Esophagus muscularis mucosa (tissue), 3 donors: ENCODE results near the gene OLIG3.

ENCODE experiments used
- POLR2A ChIP-seq: fragments of 450-650 bp; IDR thresholded peaks from one replicate; pipeline ENCODE4 v1.6.1; 2017; ENCODE audit warnings: antibody characterized with exemption, moderate library complexity, mild to moderate bottlenecking, low read depth
- TF ChIP-seq, protein P1 (sequence below), 3 experiments: fragments of 200-600 bp in 2 of 3; fragments of 450-650 bp in 1 of 3; sonication (generic) in 2 of 3; IDR thresholded peaks; one replicate each; pipeline ENCODE4 v1.5.1; 2017 to 2019; ENCODE audit warnings: antibody characterized with exemption in 3 of 3, mild to moderate bottlenecking in 2 of 3, moderate library complexity in 1 of 3

DNA sequence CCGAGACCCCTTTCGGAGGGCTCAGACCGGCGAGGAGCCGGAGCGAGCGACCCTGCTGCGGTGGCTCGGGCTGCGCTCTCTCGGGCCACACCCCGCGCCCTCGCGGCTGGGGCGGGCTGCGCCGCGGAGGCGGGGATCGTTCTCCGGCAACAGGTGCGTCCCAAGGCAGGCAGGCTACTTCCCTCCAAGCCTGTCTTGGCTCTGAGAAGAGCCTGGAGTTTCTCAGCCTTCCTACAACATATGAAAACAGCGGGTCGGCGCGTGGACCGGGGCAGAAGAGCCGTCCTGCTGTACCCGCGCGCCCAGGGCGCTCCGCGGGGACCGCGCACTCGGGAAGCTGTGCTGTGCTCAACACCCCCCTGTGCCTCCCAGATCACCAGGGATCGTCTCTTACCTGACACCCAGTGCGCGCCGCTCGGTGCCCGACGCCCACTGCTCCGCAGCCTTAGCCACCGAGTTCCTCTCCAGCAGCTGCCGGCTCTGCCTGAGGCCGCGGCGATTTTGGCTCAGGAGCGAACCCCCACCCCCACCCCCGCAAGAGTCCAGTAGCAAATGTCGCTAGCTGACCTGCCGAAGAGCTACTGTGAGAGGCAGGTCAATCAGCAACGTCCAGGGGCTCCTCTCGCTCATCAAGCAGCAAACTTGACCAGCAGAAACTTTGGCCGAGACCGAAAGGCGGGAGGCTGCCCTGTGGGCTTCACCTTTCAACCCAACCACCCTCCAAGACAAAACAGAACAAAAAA lies 3.7 kb upstream of the OLIG3 start:
- no peak for TF ChIP-seq POLR2A
- TF ChIP-seq, protein P1, sequence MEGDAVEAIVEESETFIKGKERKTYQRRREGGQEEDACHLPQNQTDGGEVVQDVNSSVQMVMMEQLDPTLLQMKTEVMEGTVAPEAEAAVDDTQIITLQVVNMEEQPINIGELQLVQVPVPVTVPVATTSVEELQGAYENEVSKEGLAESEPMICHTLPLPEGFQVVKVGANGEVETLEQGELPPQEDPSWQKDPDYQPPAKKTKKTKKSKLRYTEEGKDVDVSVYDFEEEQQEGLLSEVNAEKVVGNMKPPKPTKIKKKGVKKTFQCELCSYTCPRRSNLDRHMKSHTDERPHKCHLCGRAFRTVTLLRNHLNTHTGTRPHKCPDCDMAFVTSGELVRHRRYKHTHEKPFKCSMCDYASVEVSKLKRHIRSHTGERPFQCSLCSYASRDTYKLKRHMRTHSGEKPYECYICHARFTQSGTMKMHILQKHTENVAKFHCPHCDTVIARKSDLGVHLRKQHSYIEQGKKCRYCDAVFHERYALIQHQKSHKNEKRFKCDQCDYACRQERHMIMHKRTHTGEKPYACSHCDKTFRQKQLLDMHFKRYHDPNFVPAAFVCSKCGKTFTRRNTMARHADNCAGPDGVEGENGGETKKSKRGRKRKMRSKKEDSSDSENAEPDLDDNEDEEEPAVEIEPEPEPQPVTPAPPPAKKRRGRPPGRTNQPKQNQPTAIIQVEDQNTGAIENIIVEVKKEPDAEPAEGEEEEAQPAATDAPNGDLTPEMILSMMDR (IDR thresholded peaks at IDR 0.05): no peak
